ENCODE measurements around the gene CD40. TPM values are rescaled to one million over a fixed set of nuclear protein-coding genes. Genes with fewer than 3 reads are reported as not detected.
A peak's percentile ranks its signal among the peaks of the same experiment; 100 is the strongest.

Gene CD40
- total and polyA plus RNA-seq, 2 of the 4 experiments (the other 2 are of a cell fraction) = 0.36 to 0.92 TPM

- Histone ChIP-seq H3K27ac (ENCODE audit: insufficient read depth, low read length) (no peak overlapping the region), H3K9ac (ENCODE audit: low read depth, low read length) (no peak overlapping the region), H2BK20ac (ENCODE audit: low read depth, low read length) (no peak overlapping the region), H3K23ac (ENCODE audit: low read depth, low read length) (no peak overlapping the region), H4K8ac (ENCODE audit: low read depth in 2 of 2, low read length in 2 of 2) (no peak overlapping the region), H3K4me2 (ENCODE audit: low read depth, low read length) (no peak overlapping the region), H2BK15ac (ENCODE audit: low read depth, low read length) (no peak overlapping the region), H2BK5ac (ENCODE audit: low read depth, low read length, poor library complexity, severe bottlenecking) (no peak overlapping the region), H3K4me3 (ENCODE audit: insufficient read depth, low read depth, low read length) (peak overlapping the region; percentile 24; the same call in 1 of the 2 replicates), H2AK9ac (replicated peaks; ENCODE audit: low read depth, low read length, poor library complexity) (no peak overlapping the region), H2AFZ (replicated peaks; ENCODE audit: low read length, poor library complexity) (peak overlapping the region; percentile 23), H2BK120ac (ENCODE audit: low read depth, low read length) (no peak overlapping the region), H3K9me3 (ENCODE audit: control insufficient read depth, insufficient read depth, low read length) (no peaks in the 10 kb centered on the region), H3K56ac (ENCODE audit: extremely low read depth, insufficient read depth, low read length) (no peak overlapping the region), H4K5ac (ENCODE audit: low read depth, low read length) (no peak overlapping the region), H3K36me3 (ENCODE audit: control insufficient read depth, insufficient read depth, low read length) (no peaks in the 10 kb centered on the region), H3K9me1 (ENCODE audit: insufficient read depth, low read length) (no peaks in the 10 kb centered on the region), H3K18ac (ENCODE audit: low read depth, low read length) (no peak overlapping the region), H2AK5ac (ENCODE audit: low read depth, low read length) (no peak overlapping the region), H4K91ac (ENCODE audit: insufficient read depth, low read depth, low read length) (no peak overlapping the region), H3K27me3 (ENCODE audit: control insufficient read depth, insufficient read depth, low read length) (peaks cover 11% of the 10 kb centered on the region), H3K79me1 (ENCODE audit: low read depth in 1 of 2, low read length in 2 of 2) (no peaks in the 10 kb centered on the region), H3K4me1 (ENCODE audit: control insufficient read depth, insufficient read depth, low read length) (no peaks in the 10 kb centered on the region), H4K20me1 (ENCODE audit: insufficient read depth, low read length) (no peaks in the 10 kb centered on the region), H3K14ac (replicated peaks; ENCODE audit: low read depth, low read length) (no peak overlapping the region), H3K4ac (ENCODE audit: low read depth, low read length) (no peak overlapping the region)
- no peak for ATAC-seq (ENCODE audit: low read depth)
- WGBS, 2 experiments (ENCODE audit: extremely low coverage in 2 of 2, insufficient read length in 1 of 2) = 36% methylated on average over 2 of the region's 15 CpGs; no CpG with 5 or more reads in 1 of the 2 experiments
- no peak for TF ChIP-seq MAFK (IDR thresholded peaks at IDR 0.05; ENCODE audit: low read depth, low read length)
- no peak for TF ChIP-seq RCOR1 (IDR thresholded peaks at IDR 0.05; ENCODE audit: insufficient replicate concordance, low read length)
- TF ChIP-seq, protein P1, sequence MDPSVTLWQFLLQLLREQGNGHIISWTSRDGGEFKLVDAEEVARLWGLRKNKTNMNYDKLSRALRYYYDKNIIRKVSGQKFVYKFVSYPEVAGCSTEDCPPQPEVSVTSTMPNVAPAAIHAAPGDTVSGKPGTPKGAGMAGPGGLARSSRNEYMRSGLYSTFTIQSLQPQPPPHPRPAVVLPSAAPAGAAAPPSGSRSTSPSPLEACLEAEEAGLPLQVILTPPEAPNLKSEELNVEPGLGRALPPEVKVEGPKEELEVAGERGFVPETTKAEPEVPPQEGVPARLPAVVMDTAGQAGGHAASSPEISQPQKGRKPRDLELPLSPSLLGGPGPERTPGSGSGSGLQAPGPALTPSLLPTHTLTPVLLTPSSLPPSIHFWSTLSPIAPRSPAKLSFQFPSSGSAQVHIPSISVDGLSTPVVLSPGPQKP (IDR thresholded peaks at IDR 0.05; ENCODE audit: borderline replicate concordance, low read depth, low read length) = no peak
- intact Hi-C loops (cut with micrococcal nuclease) (no loop called here), in situ Hi-C loops (cut with MboI; ENCODE audit: low sequenced_read_pairs) (no loop called here), dilution Hi-C loops (cut with HindIII; ENCODE audit: low sequenced_read_pairs, unreplicated experiment) (no loop called here)
- POLR2A ChIA-PET (ENCODE audit: unreplicated experiment) = no interaction called here
- BruUV-seq (replicated peaks) = no TSS peak
- CTCF ChIA-PET = no interaction called here
- no peak for DNase-seq
Measured at GRCh38 chr20:46118481-46119020, 437 bp downstream of the CD40 start.

All from IMR-90 (cell line).